HepG2 (cell line): Measurements from ENCODE around the gene MAN2B2. TPM values are rescaled to one million over a fixed set of nuclear protein-coding genes. Genes with fewer than 3 reads are reported as not detected.
A peak's percentile ranks its signal among the peaks of the same experiment; 100 is the strongest.

Source experiments
- ATAC-seq: fragments of 200-7000 bp; cut with Tn5 transposase; 3 replicates; pipeline ENCODE4 v1.9.1; 2020; ENCODE audit warnings: mild to moderate bottlenecking, moderate library complexity
- BruUV-seq: library from RNA; stranded (reverse); fragments of 400-500 nt; replicated peaks from 2 replicates; lab custom pipeline; 2021; lab: Mats Ljungman, UMichigan
- CTCF ChIA-PET: fragments of 300-600 bp; formaldehyde crosslinking; extraction: SDS; loops from one replicate; lab custom pipeline; 2021; ENCODE audit warnings: low total read pairs, inconsistent platforms, low intra/inter-chr PET ratio; lab: Yijun Ruan, JAX
- POLR2A ChIA-PET: fragments of 350-600 bp; sonication (Branson Sonifier 250); formaldehyde crosslinking; loops from one replicate; lab custom pipeline; 2020; ENCODE audit warnings: antibody characterized with exemption, inconsistent platforms; lab: Yijun Ruan, JAX
- DNase-seq: peaks from one replicate; pipeline ENCODE4 v3.0.0-alpha.2; 2015; ENCODE audit warnings: low spot score
- FAIRE-seq: peaks from 3 replicates; lab custom pipeline; 2011; peaks lifted over from hg19 to GRCh38; lab: Jason Lieb, UNC
- H2AFZ ChIP-seq: one replicate; pipeline ENCODE4 v1.6.1; 2011; ENCODE audit warnings: low read length, inconsistent platforms
- H3K27ac ChIP-seq: fragments of 300-600 bp; 3 replicates; pipeline ENCODE4 v1.8.0; 2011; ENCODE audit warnings: mixed run types, mild to moderate bottlenecking, mixed read lengths, low read length, inconsistent platforms; ENCODE audit not compliant: insufficient read depth; ENCODE audit errors: extremely low read length
- H3K27me3 ChIP-seq, 2 experiments: fragments of 200-600 bp in 1 of 2; 2 replicates in 1 of 2; 3 replicates in 1 of 2; pipeline versions ENCODE4 v1.6.0 to v1.8.0; 2011; ENCODE audit warnings: low read length in 2 of 2, mild to moderate bottlenecking in 2 of 2, moderate library complexity in 2 of 2, inconsistent platforms in 1 of 2; ENCODE audit not compliant: insufficient read depth in 2 of 2, control insufficient read depth in 1 of 2
- H3K36me3 ChIP-seq, 2 experiments: fragments of 200-600 bp in 1 of 2; replicated peaks in 1 of 2; 2 replicates in 1 of 2; 3 replicates in 1 of 2; pipeline versions ENCODE4 v1.5.1 to v1.8.0; 2011; ENCODE audit warnings: low read length in 2 of 2, inconsistent platforms in 1 of 2; ENCODE audit not compliant: insufficient read depth in 2 of 2, control insufficient read depth in 1 of 2
- H3K4me1 ChIP-seq: 2 replicates; pipeline ENCODE4 v1.5.1; 2012; ENCODE audit warnings: low read length, inconsistent platforms; ENCODE audit not compliant: insufficient read depth
- H3K4me2 ChIP-seq: 2 replicates; pipeline ENCODE4 v1.6.0; 2011; ENCODE audit warnings: low read depth, low read length, inconsistent platforms
- H3K4me3 ChIP-seq, 3 experiments: fragments of 200-600 bp in 1 of 3; sonication (generic), shearing (Covaris generic) in 1 of 3; replicated peaks in 1 of 3; 2 replicates each; pipeline ENCODE4 v1.5.1; 2011 to 2016; ENCODE audit warnings: low read length in 3 of 3, inconsistent platforms in 2 of 3, low read depth in 2 of 3, mild to moderate bottlenecking in 2 of 3, control low read depth in 1 of 3, mixed read lengths in 1 of 3; ENCODE audit not compliant: insufficient read depth in 1 of 3
- H3K79me2 ChIP-seq: one replicate; pipeline ENCODE4 v1.6.1; 2011; ENCODE audit warnings: low read length, inconsistent platforms; ENCODE audit not compliant: insufficient read depth
- H3K9ac ChIP-seq: 2 replicates; pipeline ENCODE4 v1.6.0; 2011; ENCODE audit warnings: mild to moderate bottlenecking, low read depth, low read length, inconsistent platforms; ENCODE audit not compliant: insufficient read depth
- H3K9me3 ChIP-seq: 2 replicates; pipeline ENCODE4 v1.5.1; 2012; ENCODE audit warnings: mild to moderate bottlenecking, low read length
- H4K20me1 ChIP-seq: 2 replicates; pipeline ENCODE4 v1.6.0; 2011; ENCODE audit warnings: inconsistent platforms, mild to moderate bottlenecking, low read length, moderate library complexity; ENCODE audit not compliant: insufficient read depth
- AGO1 ChIP-seq: fragments of 200-400 bp; formaldehyde crosslinking; IDR thresholded peaks from 2 replicates; pipeline ENCODE4 v1.6.1; 2017; ENCODE audit warnings: mild to moderate bottlenecking, low read depth, low read length, moderate library complexity; ENCODE audit not compliant: poor library complexity, severe bottlenecking
- AGO2 ChIP-seq: fragments of 200-400 bp; formaldehyde crosslinking; optimal IDR thresholded peaks from 2 replicates; pipeline ENCODE3; 2017; ENCODE audit warnings: mild to moderate bottlenecking, low read depth, low read length, moderate library complexity
- CBX1 ChIP-seq: IDR thresholded peaks from one replicate; pipeline ENCODE4 v1.6.1; 2016; ENCODE audit warnings: antibody characterized with exemption, low read depth
- ZNF256 ChIP-seq: sonication (generic); formaldehyde crosslinking; conservative IDR thresholded peaks from 2 replicates; pipeline ENCODE4 v1.4.0; 2020; ENCODE audit warnings: missing genetic modification reagents
- ZNF770 ChIP-seq: sonication (generic); formaldehyde crosslinking; IDR thresholded peaks from 2 replicates; pipeline ENCODE4 v1.5.0; 2020; ENCODE audit warnings: mild to moderate bottlenecking, missing genetic modification reagents
- WGBS: methylation state at CpG from one replicate; pipeline ENCODE4 v1.1.6; 2017; ENCODE audit warnings: low lambda C conversion rate; 5-methylcytosine and 5-hydroxymethylcytosine counted together
- in situ Hi-C: cut with HindIII; loops from 2 replicates; pipeline ENCODE4 v1.10.0; 2017; ENCODE audit warnings: low pct_unique_long_range_greater_than_20kb; ENCODE audit not compliant: extremely low pct_ligation_motif_present
- intact Hi-C: fragments of 100-400 bp; cut with micrococcal nuclease; formaldehyde crosslinking; loops from one replicate; pipeline ENCODE4 v1.10.0; 2022; ENCODE audit not compliant: unreplicated experiment
- polyA plus RNA-seq, 8 experiments: library from polyadenylated mRNA; depleted of rRNA in 3 of 8; stranded (reverse) in 7 of 8; unstranded in 1 of 8; fragments of >200 nt; fragmentation: Illumina TruSeq in 4 of 8; extraction: Trizol in 4 of 8; gene quantifications; 2 replicates each; pipeline versions ENCODE4 v1.2.1 to v1.2.3, GENCODE V29; 2011 to 2016; ENCODE audit warnings: low read depth in 4 of 8, missing spikeins in 1 of 8, mixed read lengths in 1 of 8; ENCODE audit not compliant: insufficient read depth in 1 of 8
- total RNA-seq, 5 experiments: library from RNA; depleted of rRNA; stranded (reverse); fragments of >200 nt; fragmentation: Illumina TruSeq; extraction: Trizol; gene quantifications; 2 replicates each; pipeline ENCODE4 v1.2.3, GENCODE V29; 2016; ENCODE audit warnings: low read depth in 1 of 5
- TF ChIP-seq, protein P1 (sequence below): sonication (generic); formaldehyde crosslinking; IDR thresholded peaks from 2 replicates; pipeline ENCODE4 v1.4.0; 2020; ENCODE audit warnings: missing genetic modification reagents; ENCODE audit errors: not compliant biosample characterization
- TF ChIP-seq, protein P2 (sequence below): sonication (generic); formaldehyde crosslinking; IDR thresholded peaks from 2 replicates; pipeline ENCODE4 v1.4.0; 2020; ENCODE audit warnings: missing genetic modification reagents
- TF ChIP-seq, protein P3 (sequence below): sonication (generic); formaldehyde crosslinking; IDR thresholded peaks from 2 replicates; pipeline ENCODE4 v1.5.1; 2020; ENCODE audit warnings: mild to moderate bottlenecking, missing genetic modification reagents, moderate library complexity

Gene MAN2B2
- total and polyA plus RNA-seq, 2 of the 13 experiments (the other 11 are each of a cell fraction or from before 2014, with no cell fraction given): 4.8 to 5.4 TPM

- TF ChIP-seq ZNF256 (CRISPR knock-in tag): no peak
- TF ChIP-seq, protein P1, sequence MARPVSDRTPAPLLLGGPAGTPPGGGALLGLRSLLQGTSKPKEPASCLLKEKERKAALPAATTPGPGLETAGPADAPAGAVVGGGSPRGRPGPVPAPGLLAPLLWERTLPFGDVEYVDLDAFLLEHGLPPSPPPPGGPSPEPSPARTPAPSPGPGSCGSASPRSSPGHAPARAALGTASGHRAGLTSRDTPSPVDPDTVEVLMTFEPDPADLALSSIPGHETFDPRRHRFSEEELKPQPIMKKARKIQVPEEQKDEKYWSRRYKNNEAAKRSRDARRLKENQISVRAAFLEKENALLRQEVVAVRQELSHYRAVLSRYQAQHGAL (CRISPR knock-in tag): no peak
Observed at GRCh38 chr4:6591781-6592180, 16.8 kb downstream of the MAN2B2 start (continued).

DNA sequence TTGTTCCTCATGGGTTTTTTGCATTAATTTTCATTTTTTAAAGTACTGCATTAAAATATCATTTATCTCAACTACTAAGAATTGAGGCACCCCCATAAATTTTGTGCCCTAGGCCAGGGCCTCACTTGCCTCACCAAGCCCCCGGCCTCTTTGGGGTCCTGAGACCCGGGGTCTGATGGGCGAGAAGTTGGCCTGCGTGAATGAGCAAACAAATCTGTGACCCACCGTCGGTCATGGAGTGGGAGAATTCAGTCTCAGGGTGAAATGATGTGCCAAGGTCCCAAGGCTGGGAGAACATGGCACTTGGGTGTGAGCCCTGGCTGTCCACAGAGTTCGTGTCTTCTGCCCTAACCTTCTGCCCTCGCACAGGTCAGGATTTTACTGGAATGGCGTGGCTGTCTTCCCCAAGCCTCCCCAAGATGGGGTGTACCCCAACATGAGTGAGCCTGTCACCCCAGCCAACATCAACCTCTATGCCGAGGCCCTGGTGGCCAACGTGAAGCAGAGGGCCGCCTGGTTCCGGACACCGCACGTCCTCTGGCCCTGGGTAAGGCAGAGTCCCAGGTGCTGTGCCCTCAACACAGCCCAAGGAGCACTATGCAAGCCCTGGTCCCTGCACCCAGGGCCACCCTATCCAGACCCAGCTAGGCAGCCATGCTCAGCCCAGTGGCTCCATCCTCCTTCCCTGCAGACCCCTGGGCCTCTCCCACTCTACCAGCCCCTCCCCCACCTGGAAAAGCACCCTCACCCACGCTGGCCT, 18.0 kb downstream of the MAN2B2 start:
- no peak overlapping the region for H3K4me2 ChIP-seq
- CTCF ChIA-PET: no interaction called here
- POLR2A ChIA-PET: interaction anchor here (0.5 kb wide), 1 partner anchor 10 kb away, joined by 3 read pairs; no protein-coding TSS in a partner anchor
- H3K27me3 ChIP-seq: no peaks in the 10 kb centered on the region
- ATAC-seq (no peak), FAIRE-seq (no peak), DNase-seq (no peak)
- TF ChIP-seq CBX1 (no peak), AGO2 (peak; percentile 54), ZNF770 (CRISPR knock-in tag) (no peak), AGO1 (no peak)
- TF ChIP-seq, protein P2, sequence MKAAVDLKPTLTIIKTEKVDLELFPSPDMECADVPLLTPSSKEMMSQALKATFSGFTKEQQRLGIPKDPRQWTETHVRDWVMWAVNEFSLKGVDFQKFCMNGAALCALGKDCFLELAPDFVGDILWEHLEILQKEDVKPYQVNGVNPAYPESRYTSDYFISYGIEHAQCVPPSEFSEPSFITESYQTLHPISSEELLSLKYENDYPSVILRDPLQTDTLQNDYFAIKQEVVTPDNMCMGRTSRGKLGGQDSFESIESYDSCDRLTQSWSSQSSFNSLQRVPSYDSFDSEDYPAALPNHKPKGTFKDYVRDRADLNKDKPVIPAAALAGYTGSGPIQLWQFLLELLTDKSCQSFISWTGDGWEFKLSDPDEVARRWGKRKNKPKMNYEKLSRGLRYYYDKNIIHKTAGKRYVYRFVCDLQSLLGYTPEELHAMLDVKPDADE: no peak
- TF ChIP-seq, protein P3, sequence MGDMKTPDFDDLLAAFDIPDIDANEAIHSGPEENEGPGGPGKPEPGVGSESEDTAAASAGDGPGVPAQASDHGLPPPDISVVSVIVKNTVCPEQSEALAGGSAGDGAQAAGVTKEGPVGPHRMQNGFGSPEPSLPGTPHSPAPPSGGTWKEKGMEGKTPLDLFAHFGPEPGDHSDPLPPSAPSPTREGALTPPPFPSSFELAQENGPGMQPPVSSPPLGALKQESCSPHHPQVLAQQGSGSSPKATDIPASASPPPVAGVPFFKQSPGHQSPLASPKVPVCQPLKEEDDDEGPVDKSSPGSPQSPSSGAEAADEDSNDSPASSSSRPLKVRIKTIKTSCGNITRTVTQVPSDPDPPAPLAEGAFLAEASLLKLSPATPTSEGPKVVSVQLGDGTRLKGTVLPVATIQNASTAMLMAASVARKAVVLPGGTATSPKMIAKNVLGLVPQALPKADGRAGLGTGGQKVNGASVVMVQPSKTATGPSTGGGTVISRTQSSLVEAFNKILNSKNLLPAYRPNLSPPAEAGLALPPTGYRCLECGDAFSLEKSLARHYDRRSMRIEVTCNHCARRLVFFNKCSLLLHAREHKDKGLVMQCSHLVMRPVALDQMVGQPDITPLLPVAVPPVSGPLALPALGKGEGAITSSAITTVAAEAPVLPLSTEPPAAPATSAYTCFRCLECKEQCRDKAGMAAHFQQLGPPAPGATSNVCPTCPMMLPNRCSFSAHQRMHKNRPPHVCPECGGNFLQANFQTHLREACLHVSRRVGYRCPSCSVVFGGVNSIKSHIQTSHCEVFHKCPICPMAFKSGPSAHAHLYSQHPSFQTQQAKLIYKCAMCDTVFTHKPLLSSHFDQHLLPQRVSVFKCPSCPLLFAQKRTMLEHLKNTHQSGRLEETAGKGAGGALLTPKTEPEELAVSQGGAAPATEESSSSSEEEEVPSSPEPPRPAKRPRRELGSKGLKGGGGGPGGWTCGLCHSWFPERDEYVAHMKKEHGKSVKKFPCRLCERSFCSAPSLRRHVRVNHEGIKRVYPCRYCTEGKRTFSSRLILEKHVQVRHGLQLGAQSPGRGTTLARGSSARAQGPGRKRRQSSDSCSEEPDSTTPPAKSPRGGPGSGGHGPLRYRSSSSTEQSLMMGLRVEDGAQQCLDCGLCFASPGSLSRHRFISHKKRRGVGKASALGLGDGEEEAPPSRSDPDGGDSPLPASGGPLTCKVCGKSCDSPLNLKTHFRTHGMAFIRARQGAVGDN (CRISPR knock-in tag): no peak
- H3K36me3 ChIP-seq: no peaks in the 10 kb centered on the region; a peak in 2 of 5 replicates
- no peak overlapping the region for H2AFZ ChIP-seq
- H3K4me3 ChIP-seq: no peak overlapping the region
- WGBS: 93% methylated on average over 7 of the region's 16 CpGs
- in situ Hi-C loops: no loop called here
- H4K20me1 ChIP-seq: no peaks in the 10 kb centered on the region
- intact Hi-C loops: no loop called here
- no peak overlapping the region for H3K27ac ChIP-seq
- BruUV-seq: no TSS peak
- no peaks in the 10 kb centered on the region for H3K79me2 ChIP-seq
- no peak overlapping the region for H3K9ac ChIP-seq
- H3K4me1 ChIP-seq: no peaks in the 10 kb centered on the region
- H3K9me3 ChIP-seq: no peaks in the 10 kb centered on the region
